ENCODE data around the gene FBN1. TPM values are rescaled to one million over a fixed set of nuclear protein-coding genes. Genes with fewer than 3 reads are reported as not detected.

FBN1 gene
- total RNA-seq, 1 donor from 2014 or later: 164 TPM

- H3K27ac ChIP-seq: peak overlapping the region; percentile 75 to 76
- TF ChIP-seq, protein P1, sequence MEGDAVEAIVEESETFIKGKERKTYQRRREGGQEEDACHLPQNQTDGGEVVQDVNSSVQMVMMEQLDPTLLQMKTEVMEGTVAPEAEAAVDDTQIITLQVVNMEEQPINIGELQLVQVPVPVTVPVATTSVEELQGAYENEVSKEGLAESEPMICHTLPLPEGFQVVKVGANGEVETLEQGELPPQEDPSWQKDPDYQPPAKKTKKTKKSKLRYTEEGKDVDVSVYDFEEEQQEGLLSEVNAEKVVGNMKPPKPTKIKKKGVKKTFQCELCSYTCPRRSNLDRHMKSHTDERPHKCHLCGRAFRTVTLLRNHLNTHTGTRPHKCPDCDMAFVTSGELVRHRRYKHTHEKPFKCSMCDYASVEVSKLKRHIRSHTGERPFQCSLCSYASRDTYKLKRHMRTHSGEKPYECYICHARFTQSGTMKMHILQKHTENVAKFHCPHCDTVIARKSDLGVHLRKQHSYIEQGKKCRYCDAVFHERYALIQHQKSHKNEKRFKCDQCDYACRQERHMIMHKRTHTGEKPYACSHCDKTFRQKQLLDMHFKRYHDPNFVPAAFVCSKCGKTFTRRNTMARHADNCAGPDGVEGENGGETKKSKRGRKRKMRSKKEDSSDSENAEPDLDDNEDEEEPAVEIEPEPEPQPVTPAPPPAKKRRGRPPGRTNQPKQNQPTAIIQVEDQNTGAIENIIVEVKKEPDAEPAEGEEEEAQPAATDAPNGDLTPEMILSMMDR (IDR thresholded peaks at IDR 0.05): no peak
- H3K27me3 ChIP-seq: no peaks in the 10 kb centered on the region
- H3K4me3 ChIP-seq: no peak overlapping the region
- no peaks in the 10 kb centered on the region for H3K36me3 ChIP-seq
- H3K4me1 ChIP-seq: peaks cover 3 to 45% of the 10 kb centered on the region in 2 donors
- no peaks in the 10 kb centered on the region for H3K9me3 ChIP-seq
- no peak for DNase-seq (ENCODE audit: low spot score in 2 of 2)
- intact Hi-C loops (cut with DNase I): no loop called here
Measured at GRCh38 chr15:48560321-48561051, 85.0 kb downstream of the FBN1 start.

GRCh38 chr15:48559285-48559684 lies 86.2 kb downstream of the FBN1 start:
- TF ChIP-seq, protein P1 (IDR thresholded peaks at IDR 0.05): no peak
- DNase-seq (ENCODE audit: low spot score in 2 of 2): peak in 1 of 2 donors; percentile 80
- intact Hi-C loops (cut with DNase I): loop anchor here (5.0 kb wide), 1 partner anchor 83 kb away; no protein-coding TSS in a partner anchor
- no peaks in the 10 kb centered on the region for H3K36me3 ChIP-seq
- no peaks in the 10 kb centered on the region for H3K27me3 ChIP-seq
- H3K4me3 ChIP-seq: peak overlapping the region in 1 of 2 donors; percentile 4
- H3K27ac ChIP-seq: peak overlapping the region; percentile 75 to 76
- H3K4me1 ChIP-seq: peaks cover 3 to 43% of the 10 kb centered on the region in 2 donors
- H3K9me3 ChIP-seq: no peaks in the 10 kb centered on the region

DNA sequence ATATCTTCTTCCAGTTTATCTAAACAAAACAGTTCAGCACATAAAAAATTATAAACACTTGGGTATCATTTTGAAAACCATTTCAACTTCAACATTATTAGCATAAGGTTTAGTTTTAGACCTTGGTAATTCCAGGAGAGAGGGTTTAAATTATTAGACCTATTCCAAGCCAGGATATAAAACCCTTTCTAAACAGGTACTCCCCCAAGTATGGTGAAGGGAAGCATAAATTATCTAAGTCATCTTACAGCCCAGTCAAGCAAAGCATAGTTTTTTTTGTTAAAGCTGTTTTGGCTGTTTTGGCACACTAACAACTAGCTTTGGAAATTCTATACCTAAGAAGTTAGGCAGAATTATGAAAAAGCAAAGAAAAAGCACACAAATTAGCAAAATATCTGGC lies 87.3 kb downstream of the FBN1 start:
- Histone ChIP-seq H3K27me3 (no peaks in the 10 kb centered on the region), H3K4me1 (peaks cover 3 to 43% of the 10 kb centered on the region in 2 donors), H3K9me3 (no peaks in the 10 kb centered on the region), H3K4me3 (no peak overlapping the region), H3K27ac (peak overlapping the region; percentile 75 to 76), H3K36me3 (no peaks in the 10 kb centered on the region)
- TF ChIP-seq, protein P1 (IDR thresholded peaks at IDR 0.05): no peak
- intact Hi-C loops (cut with DNase I): loop anchor here (5.0 kb wide), 1 partner anchor 84 kb away; no protein-coding TSS in a partner anchor
- no peak for DNase-seq (ENCODE audit: low spot score in 2 of 2)

DNA sequence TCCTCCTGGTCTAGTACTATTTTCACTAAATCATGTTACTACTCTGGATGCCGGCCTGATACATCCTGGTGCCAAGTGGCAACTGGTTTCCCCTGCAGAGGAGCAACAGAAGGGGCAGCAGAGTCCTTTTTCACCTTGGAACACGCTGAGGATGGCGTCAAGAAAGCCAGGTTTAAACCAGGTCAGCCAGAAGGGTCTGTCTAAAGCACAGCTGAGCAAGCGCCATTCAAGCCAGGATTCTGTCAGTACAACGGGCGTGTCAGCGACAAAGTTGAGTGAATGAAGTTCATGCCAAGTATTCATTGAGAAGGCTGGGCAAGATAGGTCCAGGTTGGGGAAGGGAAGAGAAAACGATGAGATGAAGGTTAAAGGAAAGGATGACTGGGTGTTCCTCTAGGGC lies 88.2 kb downstream of the FBN1 start:
- H3K4me3 ChIP-seq: no peak overlapping the region
- DNase-seq (ENCODE audit: low spot score in 2 of 2): no peak
- H3K9me3 ChIP-seq: no peaks in the 10 kb centered on the region
- intact Hi-C loops (cut with DNase I): loop anchor here (5.0 kb wide), 1 partner anchor 85 kb away; no protein-coding TSS in a partner anchor
- TF ChIP-seq, protein P1 (IDR thresholded peaks at IDR 0.05): no peak
- H3K27ac ChIP-seq: peak overlapping the region; percentile 56 to 75
- H3K27me3 ChIP-seq: no peaks in the 10 kb centered on the region
- H3K36me3 ChIP-seq: no peaks in the 10 kb centered on the region
- peaks cover 3 to 43% of the 10 kb centered on the region in 2 donors for H3K4me1 ChIP-seq

- DNase-seq (ENCODE audit: low spot score in 2 of 2): no peak
- Histone ChIP-seq H3K27me3 (no peaks in the 10 kb centered on the region), H3K4me1 (peaks cover 3 to 43% of the 10 kb centered on the region in 2 donors), H3K4me3 (no peak overlapping the region), H3K36me3 (no peaks in the 10 kb centered on the region), H3K9me3 (no peaks in the 10 kb centered on the region), H3K27ac (peak overlapping the region; percentile 56 to 75)
- TF ChIP-seq, protein P1 (IDR thresholded peaks at IDR 0.05): no peak
- intact Hi-C loops (cut with DNase I): loop anchor here (5.0 kb wide), 1 partner anchor 86 kb away; no protein-coding TSS in a partner anchor
Measured at GRCh38 chr15:48556159-48556897, 89.2 kb downstream of the FBN1 start.
